ENCODE results near the gene UGT1A8. TPM values are rescaled to one million over a fixed set of nuclear protein-coding genes. Genes with fewer than 3 reads are reported as not detected.

UGT1A8 gene
- total RNA-seq, 4 donors from 2014 or later = 0.34 TPM; not detected in 3

DNA sequence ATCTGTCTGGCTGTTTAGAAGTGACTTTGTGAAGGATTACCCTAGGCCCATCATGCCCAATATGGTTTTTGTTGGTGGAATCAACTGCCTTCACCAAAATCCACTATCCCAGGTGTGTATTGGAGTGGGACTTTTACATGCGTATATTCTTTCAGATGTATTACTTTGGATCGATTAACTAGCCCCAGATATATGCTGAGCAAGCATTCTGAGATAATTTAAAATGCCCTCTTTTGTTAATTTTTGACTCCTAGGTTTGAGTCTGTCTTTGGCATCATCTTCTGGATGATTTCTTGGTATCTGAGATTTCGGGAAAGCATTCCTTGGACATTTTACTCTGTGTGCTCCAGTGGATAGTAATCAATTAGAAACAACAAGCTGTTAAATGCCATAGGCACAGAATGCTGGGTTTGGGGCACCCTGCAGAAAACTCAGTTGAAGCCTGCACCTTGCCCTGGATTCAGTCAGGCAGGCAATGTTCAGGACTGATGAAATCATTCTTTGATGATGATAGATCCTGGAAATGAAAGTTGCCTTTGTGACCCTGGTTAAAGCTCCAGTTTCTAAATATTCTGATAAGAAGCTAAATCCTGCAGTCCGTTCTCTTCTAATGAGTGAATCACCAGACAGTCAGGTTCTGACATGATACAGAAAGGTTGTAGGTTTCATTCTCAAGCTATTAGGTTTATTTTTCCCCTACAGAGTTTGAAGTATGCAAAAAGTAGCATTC lies 143.8 kb downstream of the UGT1A8 start:
- no peak overlapping the region for H3K4me3 ChIP-seq (replicated peaks in 1 of 3)
- no peaks in the 10 kb centered on the region for H3K9me3 ChIP-seq
- TF ChIP-seq POLR2A (IDR thresholded peaks at IDR 0.05) = no peak
- no peak for TF ChIP-seq CTCF (IDR thresholded peaks at IDR 0.05)
- no peaks in the 10 kb centered on the region for H3K4me1 ChIP-seq
- H3K36me3 ChIP-seq = no peaks in the 10 kb centered on the region
- DNase-seq = no peak
- WGBS, 2 donors = 90 to 96% methylated on average over 4 of the region's 4 CpGs
- no peak overlapping the region for H3K27ac ChIP-seq
- H3K27me3 ChIP-seq = no peaks in the 10 kb centered on the region
- intact Hi-C loops (cut with DNase I) = no loop called here

- H3K27me3 ChIP-seq = no peaks in the 10 kb centered on the region
- intact Hi-C loops (cut with DNase I) = no loop called here
- no peaks in the 10 kb centered on the region for H3K4me1 ChIP-seq
- no peaks in the 10 kb centered on the region for H3K9me3 ChIP-seq
- WGBS, 2 donors = 80 to 88% methylated on average over 7 of the region's 7 CpGs
- TF ChIP-seq CTCF (IDR thresholded peaks at IDR 0.05) = no peak
- no peak for TF ChIP-seq POLR2A (IDR thresholded peaks at IDR 0.05)
- no peak overlapping the region for H3K4me3 ChIP-seq (replicated peaks in 1 of 3)
- H3K36me3 ChIP-seq = no peaks in the 10 kb centered on the region
- no peak for DNase-seq
- H3K27ac ChIP-seq = no peak overlapping the region
Observed at GRCh38 chr2:233764264-233764663, 146.8 kb downstream of the UGT1A8 start.

DNA sequence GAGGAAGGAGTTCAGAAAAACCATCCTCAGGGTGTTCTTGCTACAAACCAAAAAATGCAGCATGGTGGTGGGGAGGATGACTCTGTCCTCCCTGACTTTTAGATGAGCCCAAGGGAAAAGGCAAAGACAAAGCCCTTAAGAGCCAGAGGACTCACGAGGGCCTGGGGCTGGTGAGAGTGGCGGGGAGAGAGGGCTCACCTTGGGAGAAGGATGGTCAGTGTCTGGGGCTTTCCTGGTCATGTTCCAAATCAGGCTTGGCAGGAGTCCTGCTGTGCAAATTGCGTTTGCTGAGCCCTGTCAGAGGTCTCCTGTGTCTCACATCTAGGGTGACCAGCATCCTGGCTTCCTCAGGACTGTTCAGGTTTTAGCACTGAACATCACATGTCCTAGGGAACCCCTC lies 147.3 kb downstream of the UGT1A8 start:
- intact Hi-C loops (cut with DNase I) = no loop called here
- Histone ChIP-seq H3K9me3 (no peaks in the 10 kb centered on the region), H3K4me1 (no peaks in the 10 kb centered on the region), H3K36me3 (no peaks in the 10 kb centered on the region), H3K4me3 (replicated peaks in 1 of 3) (no peak overlapping the region), H3K27me3 (no peaks in the 10 kb centered on the region), H3K27ac (no peak overlapping the region)
- no peak for DNase-seq
- no peak for TF ChIP-seq POLR2A (IDR thresholded peaks at IDR 0.05)
- TF ChIP-seq CTCF (IDR thresholded peaks at IDR 0.05) = no peak
- 44 to 46% methylated on average over 3 of the region's 3 CpGs for WGBS, 2 donors

- DNase-seq = no peak
- no peaks in the 10 kb centered on the region for H3K9me3 ChIP-seq
- no peak overlapping the region for H3K4me3 ChIP-seq (replicated peaks in 1 of 3)
- no peaks in the 10 kb centered on the region for H3K4me1 ChIP-seq
- intact Hi-C loops (cut with DNase I) = no loop called here
- no peak overlapping the region for H3K27ac ChIP-seq
- no peaks in the 10 kb centered on the region for H3K36me3 ChIP-seq
- WGBS, 2 donors = 84 to 89% methylated on average over 4 of the region's 4 CpGs
- no peaks in the 10 kb centered on the region for H3K27me3 ChIP-seq
- TF ChIP-seq CTCF (IDR thresholded peaks at IDR 0.05) (no peak), POLR2A (IDR thresholded peaks at IDR 0.05) (no peak)
Observed at GRCh38 chr2:233766416-233766815, 149.0 kb downstream of the UGT1A8 start.

DNA sequence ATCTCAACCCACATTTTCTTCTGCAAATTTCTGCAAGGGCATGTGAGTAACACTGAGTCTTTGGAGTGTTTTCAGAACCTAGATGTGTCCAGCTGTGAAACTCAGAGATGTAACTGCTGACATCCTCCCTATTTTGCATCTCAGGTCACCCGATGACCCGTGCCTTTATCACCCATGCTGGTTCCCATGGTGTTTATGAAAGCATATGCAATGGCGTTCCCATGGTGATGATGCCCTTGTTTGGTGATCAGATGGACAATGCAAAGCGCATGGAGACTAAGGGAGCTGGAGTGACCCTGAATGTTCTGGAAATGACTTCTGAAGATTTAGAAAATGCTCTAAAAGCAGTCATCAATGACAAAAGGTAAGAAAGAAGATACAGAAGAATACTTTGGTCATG lies 150.6 kb downstream of the UGT1A8 start:
- H3K27ac ChIP-seq = no peak overlapping the region
- DNase-seq = no peak
- H3K9me3 ChIP-seq = no peaks in the 10 kb centered on the region
- no peaks in the 10 kb centered on the region for H3K36me3 ChIP-seq
- intact Hi-C loops (cut with DNase I) = no loop called here
- no peaks in the 10 kb centered on the region for H3K4me1 ChIP-seq
- no peak overlapping the region for H3K4me3 ChIP-seq (replicated peaks in 1 of 3)
- TF ChIP-seq POLR2A (IDR thresholded peaks at IDR 0.05) = no peak
- no peak for TF ChIP-seq CTCF (IDR thresholded peaks at IDR 0.05)
- no peaks in the 10 kb centered on the region for H3K27me3 ChIP-seq
- WGBS, 2 donors = 81 to 85% methylated on average over 4 of the region's 4 CpGs
